HEK293 (cell line): ENCODE data around the gene TPCN2.

Experiments
- BCL11B ChIP-seq: fragments of 450-650 bp; formaldehyde crosslinking; IDR thresholded peaks from 2 replicates; pipeline ENCODE4 v1.5.1; 2016; ENCODE audit warnings: low read depth, missing biosample characterization, missing genetic modification characterization
- CTCF ChIP-seq: fragments of 450-650 bp; formaldehyde crosslinking; IDR thresholded peaks from 2 replicates; pipeline ENCODE4 v1.5.1; 2016; ENCODE audit warnings: missing biosample characterization, missing genetic modification characterization
- KLF10 ChIP-seq: fragments of 450-650 bp; IDR thresholded peaks from 2 replicates; pipeline ENCODE4 v1.5.1; 2018; ENCODE audit warnings: missing biosample characterization, mild to moderate bottlenecking, missing genetic modification characterization
- SALL2 ChIP-seq: fragments of 450-650 bp; formaldehyde crosslinking; IDR thresholded peaks from 2 replicates; pipeline ENCODE4 v1.5.0; 2017; ENCODE audit warnings: missing biosample characterization, mild to moderate bottlenecking, missing genetic modification characterization, borderline replicate concordance
- SP2 ChIP-seq: fragments of 450-650 bp; formaldehyde crosslinking; IDR thresholded peaks from 2 replicates; pipeline ENCODE4 v1.5.1; 2016; ENCODE audit warnings: missing biosample characterization, missing genetic modification characterization
- ZBTB48 ChIP-seq: fragments of 450-650 bp; formaldehyde crosslinking; IDR thresholded peaks from 2 replicates; pipeline ENCODE4 v1.5.1; 2016; ENCODE audit warnings: missing biosample characterization, missing genetic modification characterization
- ZEB2 ChIP-seq: fragments of 450-650 bp; formaldehyde crosslinking; IDR thresholded peaks from 2 replicates; pipeline ENCODE4 v1.5.1; 2016; ENCODE audit warnings: missing biosample characterization, missing genetic modification characterization
- ZNF169 ChIP-seq: fragments of 450-650 bp; formaldehyde crosslinking; IDR thresholded peaks from 2 replicates; pipeline ENCODE4 v1.5.1; 2016; ENCODE audit warnings: missing biosample characterization, missing genetic modification characterization
- ZNF202 ChIP-seq: fragments of 450-650 bp; formaldehyde crosslinking; IDR thresholded peaks from 2 replicates; pipeline ENCODE4 v1.5.1; 2016; ENCODE audit warnings: missing biosample characterization, missing genetic modification characterization, borderline replicate concordance
- ZNF274 ChIP-seq, 2 experiments: fragments of 200-500 bp in 1 of 2; fragments of 450-650 bp in 1 of 2; sonication (Bioruptor generic) in 1 of 2; formaldehyde crosslinking in 1 of 2; IDR thresholded peaks; 2 replicates each; pipeline versions ENCODE4 v1.5.1 to v1.6.1; 2014 to 2016; ENCODE audit warnings: borderline replicate concordance in 1 of 2, inconsistent platforms in 1 of 2, low read length in 1 of 2, missing biosample characterization in 1 of 2, missing genetic modification characterization in 1 of 2
- ZNF830 ChIP-seq: fragments of 450-650 bp; IDR thresholded peaks from 2 replicates; pipeline ENCODE4 v1.5.0; 2018; ENCODE audit warnings: missing biosample characterization, missing genetic modification characterization, low read depth, mild to moderate bottlenecking, moderate library complexity
- TF ChIP-seq, protein P1 (sequence below): fragments of 450-650 bp; formaldehyde crosslinking; IDR thresholded peaks from 2 replicates; pipeline ENCODE4 v1.5.1; 2016; ENCODE audit warnings: missing biosample characterization, missing genetic modification characterization

DNA sequence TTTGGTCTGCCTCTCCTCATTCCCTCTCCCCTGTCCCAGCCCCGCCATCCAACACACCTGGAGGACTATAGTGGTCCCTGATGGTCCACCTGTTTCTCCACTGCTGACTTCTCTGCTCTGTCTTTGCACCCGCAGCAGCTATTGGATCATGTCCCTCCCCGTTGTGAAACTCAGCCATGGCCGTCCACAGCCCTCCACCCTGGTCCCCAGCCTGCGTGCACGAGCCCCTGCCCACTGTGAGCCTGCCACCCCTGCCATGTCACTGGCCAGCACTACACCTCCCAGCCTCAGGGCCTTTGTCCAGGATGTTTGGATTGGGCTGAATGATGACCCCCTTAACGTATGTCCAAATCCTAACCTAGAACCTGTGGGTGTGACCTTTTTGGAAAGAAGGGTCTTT, 59.3 kb downstream of the TPCN2 start:
- TF ChIP-seq ZNF169 (tag by site-specific recombination) (no peak), CTCF (tag by site-specific recombination) (no peak), ZNF274 (IDR thresholded peaks at IDR 0.05; ENCODE audit: low read length) (no peak), ZNF274 (tag by site-specific recombination; IDR thresholded peaks at IDR 0.05; ENCODE audit: borderline replicate concordance) (no peak), ZNF830 (tag by site-specific recombination) (no peak), BCL11B (tag by site-specific recombination) (no peak), ZNF202 (tag by site-specific recombination) (no peak), KLF10 (tag by site-specific recombination) (no peak), ZBTB48 (no peak), ZEB2 (tag by site-specific recombination) (no peak), SP2 (no peak), SALL2 (tag by site-specific recombination) (no peak)
- TF ChIP-seq, protein P1, sequence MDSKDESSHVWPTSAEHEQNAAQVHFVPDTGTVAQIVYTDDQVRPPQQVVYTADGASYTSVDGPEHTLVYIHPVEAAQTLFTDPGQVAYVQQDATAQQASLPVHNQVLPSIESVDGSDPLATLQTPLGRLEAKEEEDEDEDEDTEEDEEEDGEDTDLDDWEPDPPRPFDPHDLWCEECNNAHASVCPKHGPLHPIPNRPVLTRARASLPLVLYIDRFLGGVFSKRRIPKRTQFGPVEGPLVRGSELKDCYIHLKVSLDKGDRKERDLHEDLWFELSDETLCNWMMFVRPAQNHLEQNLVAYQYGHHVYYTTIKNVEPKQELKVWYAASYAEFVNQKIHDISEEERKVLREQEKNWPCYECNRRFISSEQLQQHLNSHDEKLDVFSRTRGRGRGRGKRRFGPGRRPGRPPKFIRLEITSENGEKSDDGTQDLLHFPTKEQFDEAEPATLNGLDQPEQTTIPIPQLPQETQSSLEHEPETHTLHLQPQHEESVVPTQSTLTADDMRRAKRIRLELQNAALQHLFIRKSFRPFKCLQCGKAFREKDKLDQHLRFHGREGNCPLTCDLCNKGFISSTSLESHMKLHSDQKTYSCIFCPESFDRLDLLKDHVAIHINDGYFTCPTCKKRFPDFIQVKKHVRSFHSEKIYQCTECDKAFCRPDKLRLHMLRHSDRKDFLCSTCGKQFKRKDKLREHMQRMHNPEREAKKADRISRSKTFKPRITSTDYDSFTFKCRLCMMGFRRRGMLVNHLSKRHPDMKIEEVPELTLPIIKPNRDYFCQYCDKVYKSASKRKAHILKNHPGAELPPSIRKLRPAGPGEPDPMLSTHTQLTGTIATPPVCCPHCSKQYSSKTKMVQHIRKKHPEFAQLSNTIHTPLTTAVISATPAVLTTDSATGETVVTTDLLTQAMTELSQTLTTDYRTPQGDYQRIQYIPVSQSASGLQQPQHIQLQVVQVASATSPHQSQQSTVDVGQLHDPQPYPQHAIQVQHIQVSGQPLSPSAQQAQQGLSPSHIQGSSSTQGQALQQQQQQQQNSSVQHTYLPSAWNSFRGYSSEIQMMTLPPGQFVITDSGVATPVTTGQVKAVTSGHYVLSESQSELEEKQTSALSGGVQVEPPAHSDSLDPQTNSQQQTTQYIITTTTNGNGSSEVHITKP (tag by site-specific recombination): no peak
